B cell (primary cell): ENCODE data around the gene BLCAP. TPM values are rescaled to one million over a fixed set of nuclear protein-coding genes. Genes with fewer than 3 reads are reported as not detected.

ENCODE experiments used
- ATAC-seq: fragments of 200-7000 bp; cut with Tn5 transposase; one replicate; pipeline ENCODE4 v1.10.0; 2021; ENCODE audit warnings: low read depth, mild to moderate bottlenecking, moderate number of reproducible peaks, moderate library complexity
- CTCF ChIA-PET: fragments of 350-600 bp; sonication (Branson Sonifier 250); formaldehyde crosslinking; loops from one replicate; lab custom pipeline; 2021; ENCODE audit warnings: antibody characterized with exemption, inconsistent platforms; lab: Charles Lee
- POLR2A ChIA-PET: fragments of 350-600 bp; sonication (Branson Sonifier 250); formaldehyde crosslinking; loops from one replicate; lab custom pipeline; 2021; ENCODE audit warnings: antibody characterized with exemption; lab: Charles Lee
- DNase-seq: peaks from one replicate; pipeline ENCODE4 v3.0.0; 2013
- H2AFZ ChIP-seq: 2 replicates; pipeline ENCODE4 v1.6.1; 2012; ENCODE audit warnings: mild to moderate bottlenecking, low read depth, low read length; ENCODE audit not compliant: insufficient read depth, poor library complexity, severe bottlenecking
- H3K27ac ChIP-seq, 2 donors: 1 replicate in 1 of 2; 2 replicates in 1 of 2; pipeline ENCODE4 v1.5.1; 2012 to 2013; ENCODE audit warnings: low read length in 2 of 2, mild to moderate bottlenecking in 2 of 2, moderate library complexity in 1 of 2
- H3K27me3 ChIP-seq, 4 experiments: fragments of 200-600 bp in 1 of 4; sonication (generic) in 1 of 4; replicated peaks in 1 of 4; 1 replicate in 2 of 4; 2 replicates in 2 of 4; pipeline versions ENCODE4 v1.6.1 to v1.7.0; 2013 to 2016; ENCODE audit warnings: low read length in 3 of 4, mild to moderate bottlenecking in 2 of 4, mixed read lengths in 1 of 4, moderate library complexity in 1 of 4; ENCODE audit not compliant: insufficient read depth in 4 of 4, control insufficient read depth in 3 of 4; ENCODE audit errors: control extremely low read depth in 1 of 4
- H3K36me3 ChIP-seq, 2 experiments: replicated peaks in 1 of 2; 1 replicate in 1 of 2; 2 replicates in 1 of 2; pipeline versions ENCODE4 v1.6.1 to v1.7.1; 2013; ENCODE audit warnings: low read length in 1 of 2; ENCODE audit not compliant: insufficient read depth in 2 of 2, control insufficient read depth in 1 of 2; ENCODE audit errors: control extremely low read depth in 1 of 2, extremely low read depth in 1 of 2
- H3K4me1 ChIP-seq, 2 donors: fragments of 200-600 bp in 1 of 2; sonication (generic) in 1 of 2; 1 replicate in 1 of 2; 2 replicates in 1 of 2; pipeline versions ENCODE4 v1.5.1 to v1.6.1; 2013 to 2017; ENCODE audit warnings: low read length in 2 of 2; ENCODE audit not compliant: control insufficient read depth in 2 of 2, insufficient read depth in 2 of 2
- H3K4me2 ChIP-seq: replicated peaks from 2 replicates; pipeline ENCODE3; 2012; ENCODE audit warnings: mild to moderate bottlenecking, low read depth, low read length; ENCODE audit not compliant: poor library complexity, severe bottlenecking
- H3K4me3 ChIP-seq, 5 experiments: fragments of 200-600 bp in 1 of 5; sonication (generic) in 1 of 5; 1 replicate in 3 of 5; 2 replicates in 2 of 5; pipeline versions ENCODE4 v1.5.1 to v1.7.0; 2011 to 2016; ENCODE audit warnings: low read length in 4 of 5, mild to moderate bottlenecking in 4 of 5, low read depth in 2 of 5, control low read depth in 1 of 5, moderate library complexity in 1 of 5; ENCODE audit not compliant: insufficient read depth in 1 of 5; ENCODE audit errors: control extremely low read depth in 1 of 5, extremely low read depth in 1 of 5
- H3K79me2 ChIP-seq: fragments of 200-600 bp; sonication (generic); one replicate; pipeline ENCODE4 v1.6.0; 2016; ENCODE audit warnings: low read length; ENCODE audit not compliant: control insufficient read depth, insufficient read depth
- H3K9ac ChIP-seq: fragments of 200-600 bp; sonication (generic); 2 replicates; pipeline ENCODE4 v1.6.1; 2017; ENCODE audit warnings: mild to moderate bottlenecking, low read length, moderate library complexity
- H3K9me3 ChIP-seq, 3 donors: one replicate each; pipeline versions ENCODE4 v1.6.1 to v1.7.1; 2013; ENCODE audit warnings: low read length in 2 of 3; ENCODE audit not compliant: control insufficient read depth in 2 of 3, insufficient read depth in 1 of 3; ENCODE audit errors: control extremely low read depth in 1 of 3
- H4K20me1 ChIP-seq: 2 replicates; pipeline ENCODE4 v1.6.0; 2012; ENCODE audit warnings: mild to moderate bottlenecking, low read length; ENCODE audit not compliant: insufficient read depth, control insufficient read depth, poor library complexity, severe bottlenecking
- H3K27ac Mint-ChIP-seq: one replicate; pipeline ENCODE4 v1.8.0; 2021; ENCODE audit warnings: mixed read lengths
- H3K27me3 Mint-ChIP-seq: one replicate; pipeline ENCODE4 v1.8.0; 2021; ENCODE audit warnings: mixed read lengths
- H3K4me1 Mint-ChIP-seq: one replicate; pipeline ENCODE4 v1.8.0; 2021; ENCODE audit warnings: mixed read lengths
- H3K4me3 Mint-ChIP-seq: one replicate; pipeline ENCODE4 v1.8.0; 2021; ENCODE audit warnings: mixed read lengths
- H3K9me3 Mint-ChIP-seq: one replicate; pipeline ENCODE4 v1.8.0; 2022; ENCODE audit warnings: mixed read lengths; ENCODE audit not compliant: insufficient read depth
- CTCF ChIP-seq: fragments of 200-600 bp; IDR thresholded peaks from one replicate; pipeline ENCODE4 v1.8.0; 2022; ENCODE audit warnings: antibody characterized with exemption, mild to moderate bottlenecking
- EZH2 ChIP-seq: IDR thresholded peaks from 2 replicates; pipeline ENCODE4 v1.6.1; 2012; ENCODE audit warnings: borderline replicate concordance, low read depth, mild to moderate bottlenecking, moderate library complexity, low read length; ENCODE audit not compliant: insufficient read depth, poor library complexity, severe bottlenecking
- WGBS: methylation state at CpG from one replicate; pipeline ENCODE4 v1.1.5; 2013; ENCODE audit warnings: missing lambda C conversion rate; ENCODE audit not compliant: insufficient coverage; 5-methylcytosine and 5-hydroxymethylcytosine counted together
- intact Hi-C: fragments of 100-400 bp; cut with micrococcal nuclease; formaldehyde crosslinking; loops from one replicate; pipeline ENCODE4 v1.10.0; 2022
- polyA plus RNA-seq: library from polyadenylated mRNA; depleted of rRNA; stranded (reverse); fragments of >200 nt; gene quantifications from 2 replicates; pipeline ENCODE4 v1.2.3, GENCODE V29; 2012
- total RNA-seq, 2 donors: library from RNA; stranded (reverse); fragments of 120-200 nt in 1 of 2; gene quantifications; 1 replicate in 1 of 2; 2 replicates in 1 of 2; pipeline versions ENCODE4 v1.2.3 to v1.2.4, GENCODE V29; 2013 to 2022

The BLCAP gene
- total and polyA plus RNA-seq, 2 donors (not counting 1 experiment from before 2014, with no cell fraction given), result 56.2 to 188 TPM

DNA sequence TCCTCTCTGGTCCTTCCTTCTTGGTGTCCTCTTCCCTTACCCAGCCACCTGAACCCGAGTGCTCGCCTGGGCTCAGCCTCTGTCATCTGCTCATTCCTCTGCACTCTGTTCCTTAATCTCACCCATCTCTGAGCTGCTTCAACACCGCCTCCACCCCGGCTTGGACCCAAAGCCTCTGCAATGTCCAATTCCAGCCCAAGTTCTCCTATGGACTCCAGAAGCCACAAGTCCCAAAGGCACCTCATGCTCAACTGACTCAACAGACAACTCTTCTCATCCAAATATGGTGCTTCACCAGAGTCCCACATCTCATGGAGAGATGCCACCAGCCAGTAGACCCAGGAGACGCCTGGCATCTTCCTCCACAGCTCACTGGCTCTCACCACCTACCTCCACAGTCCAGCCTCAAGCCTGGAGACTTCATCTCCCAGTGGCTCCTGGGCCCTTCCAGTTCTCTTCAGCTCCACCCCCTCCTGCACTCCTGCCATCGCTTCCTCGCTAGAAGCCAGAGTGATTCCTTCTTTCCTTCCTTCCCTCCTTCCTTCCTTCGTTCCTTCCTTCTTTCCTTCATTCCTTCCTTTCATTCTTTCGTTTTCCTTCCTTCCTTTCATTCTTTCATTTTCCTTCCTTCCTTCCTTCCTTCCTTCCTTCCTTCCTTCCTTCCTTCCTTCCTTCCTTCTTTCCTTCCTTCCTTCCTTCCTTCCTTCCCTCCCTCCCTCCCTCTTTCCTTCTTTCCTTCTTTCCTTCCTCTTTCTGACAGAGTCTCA, 47.6 kb downstream of the BLCAP start:
- Histone ChIP-seq H2AFZ (no peak overlapping the region), H3K27ac (no peak overlapping the region), H3K4me1 (no peaks in the 10 kb centered on the region), H3K9ac (no peak overlapping the region), H3K27me3 (peaks cover 0 to 7% (median 2%) of the 10 kb centered on the region in 4 experiments), H3K4me2 (no peak overlapping the region), H4K20me1 (no peaks in the 10 kb centered on the region), H3K9me3 (peaks cover 0 to 8% (median 2%) of the 10 kb centered on the region in 3 donors), H3K79me2 (no peaks in the 10 kb centered on the region), H3K36me3 (no peaks in the 10 kb centered on the region), H3K4me3 (no peak overlapping the region)
- WGBS, result 89% methylated on average over 9 of the region's 9 CpGs
- intact Hi-C loops, result no loop called here
- H3K27ac Mint-ChIP-seq, result no peak overlapping the region
- TF ChIP-seq EZH2, result no peak
- no peak for TF ChIP-seq CTCF
- no peak for DNase-seq
- H3K4me3 Mint-ChIP-seq, result no peak overlapping the region
- CTCF ChIA-PET, result no interaction called here
- POLR2A ChIA-PET, result no interaction called here
- H3K9me3 Mint-ChIP-seq, result peaks cover 3% of the 10 kb centered on the region
- peaks cover 38% of the 10 kb centered on the region for H3K27me3 Mint-ChIP-seq
- H3K4me1 Mint-ChIP-seq, result no peaks in the 10 kb centered on the region
- ATAC-seq, result no peak

- no peak overlapping the region for H2AFZ ChIP-seq
- H3K9me3 ChIP-seq, result peaks cover 0 to 8% (median 2%) of the 10 kb centered on the region in 3 donors
- no CpG with 5 or more reads among the region's 6 CpGs for WGBS
- no peak overlapping the region for H3K4me3 ChIP-seq
- H3K9ac ChIP-seq, result no peak overlapping the region
- intact Hi-C loops, result no loop called here
- H3K27ac ChIP-seq, result no peak overlapping the region
- Mint-ChIP-seq H3K4me1 (no peaks in the 10 kb centered on the region), H3K27ac (no peak overlapping the region), H3K9me3 (peaks cover 3% of the 10 kb centered on the region), H3K27me3 (peaks cover 33% of the 10 kb centered on the region), H3K4me3 (no peak overlapping the region)
- no peak for DNase-seq
- POLR2A ChIA-PET, result no interaction called here
- H3K27me3 ChIP-seq, result peaks cover 0 to 7% (median 2%) of the 10 kb centered on the region in 4 experiments
- H3K36me3 ChIP-seq, result no peaks in the 10 kb centered on the region
- no peak overlapping the region for H3K4me2 ChIP-seq
- TF ChIP-seq EZH2, result no peak
- TF ChIP-seq CTCF, result no peak
- H4K20me1 ChIP-seq, result no peaks in the 10 kb centered on the region
- H3K79me2 ChIP-seq, result no peaks in the 10 kb centered on the region
- CTCF ChIA-PET, result no interaction called here
- H3K4me1 ChIP-seq, result no peaks in the 10 kb centered on the region
- no peak for ATAC-seq
Observed at GRCh38 chr20:37479266-37479665, 48.4 kb downstream of the BLCAP start.
